H1 (cell line): ENCODE measurements around the gene TOP2B. TPM values are rescaled to one million over a fixed set of nuclear protein-coding genes. Genes with fewer than 3 reads are reported as not detected.

Experiments
- CTCF ChIA-PET: fragments of 300-600 bp; sonication (Branson Sonifier 250); formaldehyde crosslinking; loops from one replicate; lab custom pipeline; 2021; ENCODE audit not compliant: partially characterized antibody; lab: Charles Lee
- POLR2A ChIA-PET: fragments of 300-600 bp; sonication (Branson Sonifier 250); formaldehyde crosslinking; loops from one replicate; lab custom pipeline; 2021; ENCODE audit warnings: inconsistent platforms; ENCODE audit not compliant: partially characterized antibody; lab: Charles Lee
- DNase-seq, 2 experiments: peaks; one replicate each; pipeline versions ENCODE4 v3.0.0 to v3.0.0-alpha.2; 2010 to 2022; ENCODE audit warnings: low spot score in 2 of 2, low read depth in 1 of 2, mixed read lengths in 1 of 2
- FAIRE-seq: peaks from 2 replicates; lab custom pipeline; 2011; peaks lifted over from hg19 to GRCh38; lab: Jason Lieb, UNC
- H2AFZ ChIP-seq: 2 replicates; pipeline ENCODE4 v1.8.1; 2012; ENCODE audit warnings: low read length, inconsistent platforms
- H2AK5ac ChIP-seq: 2 replicates; pipeline ENCODE4 v1.6.1; 2013; ENCODE audit warnings: low read depth, low read length
- H2BK120ac ChIP-seq: replicated peaks from 2 replicates; pipeline ENCODE3; 2013; ENCODE audit warnings: low read depth, low read length, inconsistent platforms
- H2BK12ac ChIP-seq: 2 replicates; pipeline ENCODE4 v1.6.1; 2013; ENCODE audit warnings: low read depth, low read length
- H2BK15ac ChIP-seq: 2 replicates; pipeline ENCODE4 v1.6.1; 2013; ENCODE audit warnings: low read length
- H2BK20ac ChIP-seq: 2 replicates; pipeline ENCODE4 v1.6.1; 2013; ENCODE audit warnings: low read length
- H2BK5ac ChIP-seq: 2 replicates; pipeline ENCODE4 v1.6.1; 2013; ENCODE audit warnings: low read depth, low read length
- H3K14ac ChIP-seq: 2 replicates; pipeline ENCODE4 v1.6.1; 2013; ENCODE audit warnings: inconsistent platforms; ENCODE audit not compliant: insufficient read length
- H3K18ac ChIP-seq: 2 replicates; pipeline ENCODE4 v1.6.1; 2013; ENCODE audit warnings: low read length; ENCODE audit errors: extremely low read depth
- H3K23ac ChIP-seq: 2 replicates; pipeline ENCODE4 v1.6.1; 2013; ENCODE audit warnings: inconsistent platforms; ENCODE audit not compliant: insufficient read length
- H3K23me2 ChIP-seq: 2 replicates; pipeline ENCODE4 v1.6.1; 2013; ENCODE audit warnings: low read depth, low read length
- H3K27ac ChIP-seq: 2 replicates; pipeline ENCODE4 v1.6.1; 2011; ENCODE audit warnings: low read depth, low read length, inconsistent platforms
- H3K27me3 ChIP-seq, 4 experiments: replicated peaks in 1 of 4; 1 replicate in 1 of 4; 2 replicates in 3 of 4; pipeline versions ENCODE4 v1.6.1 to v1.8.1; 2011 to 2013; ENCODE audit warnings: low read length in 3 of 4, mild to moderate bottlenecking in 3 of 4, inconsistent platforms in 2 of 4, mixed read lengths in 2 of 4, moderate library complexity in 1 of 4; ENCODE audit not compliant: control insufficient read depth in 3 of 4, insufficient read depth in 3 of 4; ENCODE audit errors: extremely low read depth in 1 of 4
- H3K36me3 ChIP-seq, 4 experiments: 2 replicates each; pipeline versions ENCODE4 v1.6.1 to v1.8.1; 2011 to 2013; ENCODE audit warnings: mild to moderate bottlenecking in 4 of 4, low read length in 3 of 4, moderate library complexity in 2 of 4, control low read depth in 1 of 4, inconsistent platforms in 1 of 4; ENCODE audit not compliant: insufficient read depth in 4 of 4, control insufficient read depth in 2 of 4
- H3K4ac ChIP-seq: replicated peaks from 2 replicates; pipeline ENCODE3; 2013; ENCODE audit warnings: low read length, low read depth, mixed read lengths, inconsistent platforms; ENCODE audit not compliant: insufficient read length
- H3K4me1 ChIP-seq, 4 experiments: replicated peaks in 1 of 4; 1 replicate in 1 of 4; 2 replicates in 3 of 4; pipeline versions ENCODE4 v1.6.1 to v1.8.1; 2011 to 2013; ENCODE audit warnings: low read length in 3 of 4, inconsistent platforms in 2 of 4, mixed read lengths in 1 of 4; ENCODE audit not compliant: insufficient read depth in 4 of 4, control insufficient read depth in 3 of 4
- H3K4me2 ChIP-seq, 2 experiments: 2 replicates each; pipeline versions ENCODE4 v1.6.1 to v1.8.1; 2011 to 2013; ENCODE audit warnings: low read depth in 2 of 2, low read length in 2 of 2, control low read depth in 1 of 2, inconsistent platforms in 1 of 2, mild to moderate bottlenecking in 1 of 2; ENCODE audit not compliant: insufficient read depth in 1 of 2
- H3K4me3 ChIP-seq, 4 experiments: fragments of 200-600, 300-600 bp in 1 of 4; sonication (generic), shearing (Covaris generic), sonication (Bioruptor Twin) in 1 of 4; 2 replicates each; pipeline versions ENCODE4 v1.5.1 to v1.8.1; 2011 to 2016; ENCODE audit warnings: low read length in 4 of 4, low read depth in 3 of 4, control low read depth in 2 of 4, inconsistent platforms in 2 of 4, mild to moderate bottlenecking in 2 of 4, mixed read lengths in 1 of 4, moderate library complexity in 1 of 4; ENCODE audit not compliant: insufficient read depth in 2 of 4; ENCODE audit errors: extremely low read depth in 1 of 4
- H3K56ac ChIP-seq: replicated peaks from 2 replicates; pipeline ENCODE3; 2013; ENCODE audit warnings: low read depth, mild to moderate bottlenecking, mixed read lengths, low read length, inconsistent platforms; ENCODE audit not compliant: insufficient read length
- H3K79me1 ChIP-seq: 2 replicates; pipeline ENCODE4 v1.6.1; 2013; ENCODE audit warnings: low read depth, low read length, control low read depth
- H3K79me2 ChIP-seq, 2 experiments: 2 replicates each; pipeline versions ENCODE4 v1.6.1 to v1.8.1; 2012 to 2013; ENCODE audit warnings: low read length in 2 of 2, mild to moderate bottlenecking in 2 of 2, inconsistent platforms in 1 of 2; ENCODE audit not compliant: insufficient read depth in 2 of 2, control insufficient read depth in 1 of 2
- H3K9ac ChIP-seq, 4 experiments: replicated peaks in 1 of 4; 1 replicate in 1 of 4; 2 replicates in 3 of 4; pipeline versions ENCODE4 v1.6.1 to v1.8.1; 2011 to 2013; ENCODE audit warnings: low read depth in 3 of 4, low read length in 3 of 4, control low read depth in 2 of 4, mild to moderate bottlenecking in 2 of 4, moderate library complexity in 2 of 4, inconsistent platforms in 1 of 4; ENCODE audit errors: extremely low read depth in 1 of 4
- H3K9me3 ChIP-seq, 2 experiments: 2 replicates each; pipeline versions ENCODE4 v1.6.1 to v1.8.1; 2012 to 2013; ENCODE audit warnings: mild to moderate bottlenecking in 2 of 2, moderate library complexity in 2 of 2, control low read depth in 1 of 2, inconsistent platforms in 1 of 2, low read depth in 1 of 2, low read length in 1 of 2, mixed read lengths in 1 of 2; ENCODE audit not compliant: insufficient read depth in 2 of 2
- H4K20me1 ChIP-seq, 2 experiments: replicated peaks in 1 of 2; 2 replicates each; pipeline versions ENCODE3 to v1.8.1; 2011 to 2013; ENCODE audit warnings: inconsistent platforms in 2 of 2, low read length in 2 of 2, mild to moderate bottlenecking in 1 of 2; ENCODE audit not compliant: insufficient read depth in 2 of 2, control insufficient read depth in 1 of 2
- H4K5ac ChIP-seq: 2 replicates; pipeline ENCODE4 v1.6.1; 2013; ENCODE audit warnings: low read length, low read depth, mixed read lengths, inconsistent platforms; ENCODE audit not compliant: insufficient read length
- H4K8ac ChIP-seq: 2 replicates; pipeline ENCODE4 v1.8.0; 2013; ENCODE audit warnings: mild to moderate bottlenecking, moderate library complexity, low read length, inconsistent platforms; ENCODE audit not compliant: insufficient read depth; ENCODE audit errors: extremely low read depth
- H4K91ac ChIP-seq: replicated peaks from 2 replicates; pipeline ENCODE3; 2013; ENCODE audit warnings: low read length, mixed read lengths, inconsistent platforms; ENCODE audit not compliant: insufficient read length
- FOSL1 ChIP-seq: IDR thresholded peaks from 2 replicates; pipeline ENCODE4 v1.6.1; 2011; ENCODE audit warnings: mild to moderate bottlenecking, low read depth, low read length, moderate library complexity; ENCODE audit not compliant: insufficient read depth
- polyA plus RNA-seq, 7 experiments: library from polyadenylated mRNA; depleted of rRNA in 3 of 7; stranded (reverse) in 5 of 7; unstranded in 2 of 7; fragments of >200 nt in 5 of 7; fragments of 200-250 nt in 2 of 7; gene quantifications; 1 replicate in 5 of 7; 2 replicates in 1 of 7; 4 replicates in 1 of 7; pipeline versions ENCODE4 v1.2.1 to v1.2.3, GENCODE V29; 2011 to 2013; ENCODE audit warnings: missing spikeins in 2 of 7, mixed read lengths in 2 of 7
- total RNA-seq: library from RNA; stranded (reverse); fragmentation: NEBNext Ultra II Directional; extraction: Animal tissue kit (Norgen Biotek cat#: 25700); gene quantifications from 2 replicates; pipeline ENCODE4 v1.2.1, GENCODE V29; 2021

The TOP2B gene
- total and polyA plus RNA-seq, 2 of the 8 experiments (the other 6 are each of a cell fraction or from before 2014, with no cell fraction given) = 34.9 to 206 TPM

GRCh38 chr3:25618028-25618427 lies 46.7 kb downstream of the TOP2B start:
- Histone ChIP-seq H2BK12ac (no peak overlapping the region), H3K23me2 (no peaks in the 10 kb centered on the region), H3K36me3 (peaks cover 0 to 71% (median 21%) of the 10 kb centered on the region in 4 experiments; a peak in 7 of 8 replicates), H3K4ac (no peak overlapping the region), H4K20me1 (peaks cover 0 to 1% of the 10 kb centered on the region in 2 experiments), H3K23ac (no peak overlapping the region), H4K91ac (no peak overlapping the region), H3K9me3 (no peaks in the 10 kb centered on the region), H2AK5ac (no peak overlapping the region), H3K79me1 (no peaks in the 10 kb centered on the region), H3K18ac (no peak overlapping the region), H3K4me1 (no peaks in the 10 kb centered on the region), H2BK15ac (no peak overlapping the region), H3K27ac (no peak overlapping the region), H2BK120ac (no peak overlapping the region), H3K56ac (no peak overlapping the region), H3K9ac (no peak overlapping the region), H3K27me3 (no peaks in the 10 kb centered on the region), H2BK5ac (no peak overlapping the region), H2BK20ac (no peak overlapping the region), H2AFZ (no peak overlapping the region), H4K8ac (no peak overlapping the region), H3K14ac (no peak overlapping the region), H3K79me2 (no peaks in the 10 kb centered on the region), H3K4me2 (no peak overlapping the region), H3K4me3 (no peak overlapping the region), H4K5ac (no peak overlapping the region)
- TF ChIP-seq FOSL1 = no peak
- CTCF ChIA-PET = interaction anchor here (1.0 kb wide), 1 partner anchor 17 kb away, joined by 3 read pairs; no protein-coding TSS in a partner anchor
- FAIRE-seq (no peak), DNase-seq (no peak)
- POLR2A ChIA-PET = no interaction called here
